Stomach (tissue), 4 donors: ENCODE results near the gene CEP72.
"Not testable (repeated sequence)": the region's sequence is repeated elsewhere in the genome, so short reads cannot be mapped to it uniquely, and the experiment has no call there.

Experiments
- EP300 ChIP-seq: sonication (generic); formaldehyde crosslinking; IDR thresholded peaks from one replicate; pipeline ENCODE4 v1.6.1; 2017; ENCODE audit warnings: antibody characterized with exemption
- POLR2A ChIP-seq, 4 donors: fragments of 450-650 bp; IDR thresholded peaks; one replicate each; pipeline ENCODE4 v1.6.1; 2016; ENCODE audit warnings: antibody characterized with exemption in 4 of 4, control low read depth in 2 of 4, mild to moderate bottlenecking in 1 of 4, moderate library complexity in 1 of 4
- POLR2AphosphoS5 ChIP-seq, 3 donors: sonication (generic); formaldehyde crosslinking; IDR thresholded peaks; one replicate each; pipeline ENCODE4 v1.6.1; 2016; ENCODE audit warnings: antibody characterized with exemption in 3 of 3
- TF ChIP-seq, protein P1 (sequence below), 7 experiments: fragments of 450-650 bp in 4 of 7; fragments of 200-600 bp in 3 of 7; sonication (generic) in 3 of 7; IDR thresholded peaks; one replicate each; pipeline ENCODE4 v1.5.1; 2016 to 2019; ENCODE audit warnings: antibody characterized with exemption in 7 of 7, control low read depth in 2 of 7, mild to moderate bottlenecking in 1 of 7

DNA sequence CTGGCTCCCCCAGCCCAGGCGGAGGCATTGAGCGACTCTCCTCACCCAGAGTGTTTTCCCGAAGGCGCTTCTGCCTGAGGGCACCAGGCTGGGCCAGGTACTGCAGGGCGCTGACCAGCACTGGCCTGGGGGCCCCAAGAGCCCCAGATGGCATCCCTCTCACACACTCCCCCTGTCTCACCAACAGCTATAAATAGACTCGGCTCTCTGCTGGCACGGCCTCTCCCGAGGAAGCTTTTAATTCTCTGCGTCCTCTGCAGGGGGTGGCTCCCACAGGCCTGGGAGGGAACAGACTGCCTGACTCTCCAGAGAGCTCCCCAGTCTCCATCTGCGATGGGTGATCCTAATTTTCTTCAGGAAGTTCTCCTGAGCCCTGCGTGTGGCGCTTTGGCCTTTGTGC is 78.2 kb downstream of the CEP72 start:
- TF ChIP-seq POLR2AphosphoS5 (IDR thresholded peaks at IDR 0.05); POLR2A (IDR thresholded peaks at IDR 0.05); EP300: not testable (repeated sequence)
- TF ChIP-seq, protein P1, sequence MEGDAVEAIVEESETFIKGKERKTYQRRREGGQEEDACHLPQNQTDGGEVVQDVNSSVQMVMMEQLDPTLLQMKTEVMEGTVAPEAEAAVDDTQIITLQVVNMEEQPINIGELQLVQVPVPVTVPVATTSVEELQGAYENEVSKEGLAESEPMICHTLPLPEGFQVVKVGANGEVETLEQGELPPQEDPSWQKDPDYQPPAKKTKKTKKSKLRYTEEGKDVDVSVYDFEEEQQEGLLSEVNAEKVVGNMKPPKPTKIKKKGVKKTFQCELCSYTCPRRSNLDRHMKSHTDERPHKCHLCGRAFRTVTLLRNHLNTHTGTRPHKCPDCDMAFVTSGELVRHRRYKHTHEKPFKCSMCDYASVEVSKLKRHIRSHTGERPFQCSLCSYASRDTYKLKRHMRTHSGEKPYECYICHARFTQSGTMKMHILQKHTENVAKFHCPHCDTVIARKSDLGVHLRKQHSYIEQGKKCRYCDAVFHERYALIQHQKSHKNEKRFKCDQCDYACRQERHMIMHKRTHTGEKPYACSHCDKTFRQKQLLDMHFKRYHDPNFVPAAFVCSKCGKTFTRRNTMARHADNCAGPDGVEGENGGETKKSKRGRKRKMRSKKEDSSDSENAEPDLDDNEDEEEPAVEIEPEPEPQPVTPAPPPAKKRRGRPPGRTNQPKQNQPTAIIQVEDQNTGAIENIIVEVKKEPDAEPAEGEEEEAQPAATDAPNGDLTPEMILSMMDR (IDR thresholded peaks at IDR 0.05), result not testable (repeated sequence)
